HG03060 (cell line): ENCODE measurements around the gene RAC3.

ENCODE experiments used
- ATAC-seq: cut with Tn5 transposase; IDR thresholded peaks from one replicate; pipeline ENCODE4 v1.9.1; 2021; ENCODE audit warnings: low read depth, moderate number of reproducible peaks; ENCODE audit not compliant: unreplicated experiment

The RAC3 gene

GRCh38 chr17:82011617-82012187, 19.8 kb upstream of the RAC3 start:
- ATAC-seq = no peak

DNA sequence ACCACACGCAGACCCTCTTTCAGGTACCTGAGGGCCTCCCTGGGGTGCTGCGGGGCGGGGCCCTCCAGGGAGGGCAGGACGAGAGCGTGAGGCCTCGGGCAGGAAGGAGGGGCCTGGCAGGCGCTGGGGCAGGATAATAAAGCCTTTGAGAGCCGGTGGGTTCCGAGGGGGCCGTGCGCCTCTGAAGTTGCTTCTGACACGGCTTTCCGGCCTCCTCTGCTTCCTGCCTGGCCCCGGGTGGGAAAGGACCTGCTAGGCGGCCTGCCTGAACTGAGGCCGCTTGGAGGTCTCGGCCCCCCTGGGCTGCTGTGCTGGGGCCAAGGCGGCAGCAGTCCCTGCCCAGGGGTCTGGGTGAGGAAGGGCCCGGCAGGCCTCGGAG, 19.2 kb upstream of the RAC3 start:
- ATAC-seq = no peak

DNA sequence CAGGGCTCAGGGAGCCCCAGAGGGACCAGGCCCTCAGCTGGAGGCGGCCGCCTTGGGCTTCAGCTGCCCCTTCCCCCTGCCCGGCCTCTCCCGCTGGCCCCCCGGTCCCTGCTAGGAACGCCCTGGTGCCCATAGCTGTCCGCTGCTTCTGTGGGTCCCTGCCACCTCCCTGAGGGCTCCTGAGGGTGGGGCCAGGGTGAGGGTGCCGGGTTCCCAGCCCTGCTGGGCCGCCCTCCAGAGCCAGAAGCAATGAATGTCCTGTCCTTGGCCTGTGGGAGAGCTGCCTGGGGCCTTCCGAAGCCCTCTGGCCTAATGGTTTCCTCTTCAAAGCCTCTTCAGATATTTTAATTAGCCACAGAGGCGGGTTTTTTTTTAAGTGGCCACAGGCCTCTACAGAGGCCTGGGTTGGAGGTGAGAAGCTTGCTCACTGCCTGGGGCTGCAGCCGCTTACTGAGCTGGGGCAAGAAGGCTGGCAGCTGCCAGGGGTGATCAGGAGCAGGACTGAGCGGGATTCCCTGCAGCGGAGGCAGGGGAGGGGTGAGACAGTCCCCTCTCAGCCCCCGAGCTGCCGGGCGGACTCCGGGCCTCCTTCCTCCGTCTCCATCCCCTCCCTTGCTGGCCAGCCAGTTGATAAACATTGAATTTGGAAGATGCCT, 18.7 kb upstream of the RAC3 start:
- ATAC-seq = no peak

DNA sequence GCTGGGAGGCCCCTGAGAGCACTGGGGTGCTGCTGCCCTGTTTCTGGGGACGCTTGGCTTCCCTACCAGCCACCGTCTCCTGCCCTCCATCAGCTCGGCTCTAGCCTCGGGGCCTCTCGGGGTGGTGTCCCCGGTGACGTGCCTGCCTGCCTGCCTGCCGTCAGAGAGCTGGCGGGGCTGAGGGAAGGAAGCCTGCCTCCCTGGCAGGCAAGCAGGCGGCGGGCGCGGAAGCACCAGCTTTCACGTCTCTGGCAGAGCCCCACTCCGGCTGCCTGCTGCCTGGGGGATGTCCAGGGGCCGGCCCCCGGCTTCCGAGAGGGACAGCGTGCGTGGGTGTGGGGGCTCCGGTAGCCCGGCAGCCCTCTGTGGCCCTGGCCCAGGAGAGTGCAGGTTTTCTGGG, 18.1 kb upstream of the RAC3 start:
- ATAC-seq = no peak

DNA sequence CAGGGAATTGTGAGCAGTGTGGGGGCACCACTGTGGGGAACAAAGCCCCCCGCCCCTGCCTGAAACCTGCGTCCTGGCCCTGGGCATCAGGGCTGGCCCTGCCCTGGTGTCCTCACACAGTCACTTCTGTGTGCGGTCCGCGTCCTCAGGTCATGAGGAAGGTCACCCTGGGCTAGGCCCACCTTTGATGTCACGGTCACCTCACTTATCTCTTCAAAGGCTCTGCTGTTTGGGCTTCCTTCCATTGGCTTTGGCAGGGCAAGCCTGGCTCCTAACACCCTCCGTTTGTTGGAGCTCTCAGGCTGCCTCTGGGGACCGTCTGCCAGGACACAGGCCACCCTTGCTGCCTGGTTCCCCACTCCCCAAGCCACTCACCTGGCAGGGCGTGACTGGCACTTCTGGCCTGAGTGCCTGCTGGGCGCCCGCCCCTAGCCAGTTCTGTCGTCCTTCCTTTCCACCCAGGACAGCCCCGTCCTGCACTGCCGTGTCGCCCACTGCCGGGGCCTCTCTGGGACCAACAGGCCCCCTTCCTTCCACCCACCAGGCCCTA, 17.6 kb upstream of the RAC3 start:
- no peak for ATAC-seq

DNA sequence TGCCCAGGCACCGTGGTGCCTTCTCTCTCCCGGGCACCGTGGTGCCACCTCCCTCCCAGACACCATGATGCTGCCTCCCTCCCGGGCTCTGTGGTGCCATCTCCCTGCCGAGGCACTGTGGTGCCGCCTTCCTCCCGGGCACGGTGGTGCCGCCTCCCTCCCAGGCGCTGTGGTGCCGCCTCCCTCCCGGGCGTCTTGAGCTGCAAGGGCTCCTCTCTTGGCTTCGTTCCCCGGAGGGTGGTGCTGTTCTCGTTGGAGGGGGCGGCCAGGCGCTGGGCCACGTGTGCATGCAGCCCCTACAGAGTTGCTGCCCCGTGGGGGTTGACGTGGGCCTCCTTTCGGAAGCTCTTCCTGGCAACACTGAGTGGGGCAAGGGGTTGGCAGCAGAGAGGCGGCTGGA, 17.0 kb upstream of the RAC3 start:
- ATAC-seq = no peak

DNA sequence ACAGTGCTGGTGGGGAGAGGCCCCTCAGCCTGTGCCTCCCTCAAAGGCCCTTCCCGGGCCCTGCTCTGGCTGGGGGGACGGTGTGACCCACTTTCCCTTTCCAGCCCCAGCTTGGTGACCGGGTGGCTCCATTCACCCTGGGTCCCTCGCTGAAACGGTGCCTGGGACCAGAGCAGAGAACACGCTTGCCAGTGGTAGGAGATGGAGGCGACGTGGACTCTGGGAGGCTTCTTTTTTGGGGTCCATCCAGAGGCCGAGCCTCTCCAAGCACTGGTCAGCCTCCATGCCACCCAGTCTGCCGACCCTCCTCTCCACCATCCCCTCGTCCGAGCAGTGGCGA, 16.5 kb upstream of the RAC3 start:
- no peak for ATAC-seq

DNA sequence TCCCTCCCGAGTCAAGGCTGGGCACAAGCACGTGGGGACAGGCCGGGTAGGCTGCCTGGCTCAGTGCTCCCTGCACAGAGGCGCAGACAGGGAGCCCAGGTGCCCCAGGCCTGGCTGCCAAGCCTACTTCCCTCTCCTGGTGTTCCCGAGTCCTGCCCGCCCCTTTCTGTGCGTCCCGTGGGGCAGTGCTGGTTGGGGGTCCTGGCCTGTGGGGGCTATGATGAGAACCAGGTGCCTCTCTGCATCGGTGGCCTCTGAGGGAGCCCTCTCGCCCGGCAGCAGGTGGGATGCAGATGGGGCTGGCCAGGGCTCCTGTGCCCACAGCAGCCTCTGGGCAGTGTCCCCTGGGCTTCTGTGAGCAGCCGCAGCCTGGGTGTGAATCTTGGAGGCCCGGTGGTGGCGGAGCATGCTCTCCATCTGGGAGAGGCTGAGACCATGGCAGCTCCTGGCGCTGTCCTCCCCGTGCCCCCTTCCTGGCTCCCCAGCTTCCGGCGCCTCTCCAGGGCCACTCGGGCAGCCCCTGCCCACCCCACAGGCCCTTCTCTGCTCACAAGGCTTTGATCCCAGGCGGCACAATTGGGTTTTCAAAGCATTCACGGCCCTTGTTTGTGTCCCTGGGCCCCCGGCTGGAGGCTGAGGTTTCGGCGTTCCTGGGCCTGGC, 16.0 kb upstream of the RAC3 start:
- no peak for ATAC-seq

GRCh38 chr17:82016061-82016874, 15.2 kb upstream of the RAC3 start:
- no peak for ATAC-seq

GRCh38 chr17:82016875-82017459, 14.5 kb upstream of the RAC3 start:
- ATAC-seq = no peak

GRCh38 chr17:82017612-82018151, 13.8 kb upstream of the RAC3 start:
- ATAC-seq = no peak

DNA sequence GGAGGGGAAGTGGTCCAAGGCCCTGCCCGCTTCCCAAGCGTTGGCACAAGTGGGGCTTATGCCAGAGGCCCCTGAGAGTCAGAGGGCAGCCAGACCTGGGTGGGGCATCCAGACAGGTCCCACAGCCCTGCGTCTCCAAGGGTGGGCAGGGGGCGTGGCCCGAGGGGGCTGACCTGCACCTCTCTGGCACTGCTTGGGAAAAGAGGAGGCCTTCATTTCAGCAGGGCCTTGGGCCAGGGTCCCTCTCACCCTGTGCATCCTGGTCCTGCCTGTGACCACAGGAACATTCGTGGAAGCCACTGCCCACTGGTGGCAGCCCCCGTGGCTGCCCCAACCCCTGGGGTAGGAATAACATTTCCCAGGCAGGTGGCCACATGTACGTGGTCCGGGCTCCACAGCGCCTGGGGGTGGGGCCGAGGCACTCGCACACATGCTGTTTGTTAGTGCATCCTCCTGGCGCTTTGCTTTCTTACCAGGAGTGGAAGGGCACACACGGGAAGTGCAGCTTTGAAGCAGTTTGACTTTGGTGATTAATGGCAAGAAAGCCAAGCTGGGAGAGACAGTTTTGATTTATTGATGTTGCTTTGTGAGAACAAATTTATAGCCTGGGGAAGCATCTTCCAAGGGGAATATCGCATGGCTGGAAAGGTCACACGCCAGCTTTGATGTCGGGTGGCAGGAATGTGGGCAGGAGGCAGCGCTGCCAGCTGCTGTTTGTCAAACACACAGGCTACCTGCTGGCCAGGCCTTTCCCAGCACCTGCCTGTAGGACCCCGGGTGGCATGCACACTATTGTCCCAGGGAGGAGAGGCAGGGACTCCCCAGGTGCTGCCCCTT, 13.1 kb upstream of the RAC3 start:
- no peak for ATAC-seq

DNA sequence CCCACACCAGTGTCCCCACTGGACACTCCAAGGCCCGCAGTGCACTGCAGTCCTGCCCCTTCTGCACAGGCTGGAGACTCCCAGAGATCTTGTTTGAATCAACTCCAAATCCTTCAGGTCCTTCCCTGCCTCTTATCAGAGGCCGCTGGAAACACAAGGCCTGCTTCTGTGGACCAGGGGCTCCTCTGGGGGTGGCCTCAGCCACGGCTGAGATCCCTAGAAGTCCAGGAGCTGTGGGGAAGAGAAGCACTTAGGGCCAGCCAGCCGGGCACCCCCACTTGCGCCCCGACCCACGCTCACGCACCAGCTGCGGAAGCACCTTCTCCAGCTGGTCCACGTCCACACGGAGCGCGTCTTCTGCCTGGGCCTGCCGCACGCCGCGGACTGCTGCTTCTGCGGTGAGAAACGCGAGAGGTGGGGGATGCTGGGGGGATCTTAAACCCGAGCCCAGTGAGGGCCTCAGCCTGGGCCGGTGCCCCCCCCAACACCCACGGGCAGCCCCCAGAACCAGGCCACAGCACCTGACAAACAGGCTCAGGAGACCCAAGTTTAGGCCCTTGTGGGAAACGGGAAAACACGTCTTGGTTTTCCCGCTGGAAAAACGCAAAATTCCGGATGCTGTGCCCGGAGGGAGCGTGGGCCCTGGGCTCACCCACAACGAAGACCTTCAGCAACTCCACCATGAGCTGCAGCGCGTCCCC, 12.3 kb upstream of the RAC3 start:
- no peak for ATAC-seq

- no peak for ATAC-seq
Observed at GRCh38 chr17:82019690-82020571, 11.5 kb upstream of the RAC3 start.

- no peak for ATAC-seq
Observed at GRCh38 chr17:82020572-82021106, 10.8 kb upstream of the RAC3 start.

DNA sequence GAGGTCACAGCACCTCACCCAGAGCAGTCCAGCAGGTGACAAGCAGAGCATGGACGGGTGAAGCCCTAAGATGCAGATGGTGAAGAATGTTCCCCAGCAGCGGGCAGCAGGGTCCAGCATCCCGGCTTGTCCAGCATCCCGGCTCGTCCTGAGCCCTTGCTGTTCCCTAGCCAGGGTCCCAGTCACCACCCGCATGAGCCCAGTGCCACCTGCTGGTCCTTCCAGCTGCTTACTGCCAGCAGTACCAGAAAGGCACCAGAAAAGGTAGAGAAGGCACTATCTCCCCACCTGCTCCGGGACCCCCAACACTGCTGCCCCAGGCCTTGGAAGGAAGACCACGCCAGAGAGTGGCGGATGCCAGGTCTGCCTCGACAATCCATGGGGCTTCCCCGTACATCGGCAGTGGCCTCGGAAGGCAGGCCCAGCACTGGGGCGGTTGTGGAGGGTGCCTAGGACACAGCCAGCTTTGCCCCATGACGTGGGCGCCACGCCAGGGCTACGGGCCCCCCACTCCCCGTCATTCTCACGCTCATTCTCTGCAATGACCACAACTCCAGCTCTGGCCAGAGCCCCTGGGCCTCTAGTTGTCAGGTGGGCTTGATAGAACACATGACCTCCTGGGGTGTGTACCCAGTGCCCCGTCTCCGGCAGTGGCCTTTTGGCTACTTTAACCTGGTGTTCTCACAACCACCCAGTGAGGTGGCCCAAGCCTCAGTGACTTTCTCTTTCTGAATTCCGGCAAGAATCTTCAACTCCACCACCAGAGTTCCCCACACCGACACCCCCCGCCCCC, 10.2 kb upstream of the RAC3 start:
- ATAC-seq = no peak

DNA sequence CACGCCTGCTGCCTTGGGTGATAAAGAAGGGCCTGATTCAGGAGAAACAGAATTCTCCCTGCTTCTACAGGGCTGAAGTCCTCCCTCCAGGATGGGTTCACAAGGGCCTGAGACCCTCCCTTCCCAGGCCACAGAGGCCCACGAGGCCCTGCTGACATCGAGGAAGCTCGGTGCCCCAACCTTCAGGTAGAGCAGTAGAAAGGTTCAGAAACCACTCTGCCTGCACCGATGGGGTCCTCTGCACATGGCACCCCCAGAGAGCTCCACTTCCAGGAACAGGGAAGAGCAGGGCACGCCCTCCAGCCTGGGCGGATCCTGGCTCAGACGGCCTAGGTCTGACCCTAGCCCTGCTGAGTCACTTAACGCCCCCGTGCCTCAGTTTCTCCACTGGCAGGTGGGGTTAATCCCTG, 9.6 kb upstream of the RAC3 start:
- ATAC-seq = no peak
